PC-9 (cell line): ENCODE data around the gene RPL37A. TPM values are rescaled to one million over a fixed set of nuclear protein-coding genes. Genes with fewer than 3 reads are reported as not detected.

Experiments used
- BruUV-seq: library from RNA; stranded (reverse); fragments of 400-500 nt; replicated peaks from 2 replicates; lab custom pipeline; 2021; lab: Mats Ljungman, UMichigan
- CTCF ChIA-PET: fragments of 300-600 bp; sonication (Branson Sonifier 250); formaldehyde crosslinking; loops from one replicate; lab custom pipeline; 2022; ENCODE audit warnings: antibody characterized with exemption; lab: Charles Lee
- POLR2A ChIA-PET: fragments of 300-600 bp; sonication (Branson Sonifier 250); formaldehyde crosslinking; loops from one replicate; lab custom pipeline; 2022; ENCODE audit warnings: antibody characterized with exemption; ENCODE audit not compliant: unreplicated experiment; lab: Charles Lee
- DNase-seq, 2 experiments: peaks; one replicate each; pipeline versions ENCODE4 v3.0.0 to v3.0.0-alpha.2; 2015 to 2022; ENCODE audit warnings: mixed read lengths in 1 of 2
- H2AFZ ChIP-seq: fragments of 200-600 bp; sonication (generic); 2 replicates; pipeline ENCODE4 v1.8.1; 2017; ENCODE audit warnings: antibody characterized with exemption
- H3F3A ChIP-seq: fragments of 200-600 bp; sonication (generic); 2 replicates; pipeline ENCODE4 v1.8.1; 2017; ENCODE audit warnings: antibody characterized with exemption, mild to moderate bottlenecking, low read depth; ENCODE audit not compliant: insufficient read depth
- H3K27ac ChIP-seq: fragments of 200-600 bp; sonication (generic); 2 replicates; pipeline ENCODE4 v1.6.1; 2016; ENCODE audit warnings: mixed run types
- H3K27me3 ChIP-seq: fragments of 200-600 bp; sonication (generic); 2 replicates; pipeline ENCODE4 v1.6.1; 2016; ENCODE audit warnings: low read depth, mixed run types; ENCODE audit not compliant: insufficient read depth
- H3K36me3 ChIP-seq: fragments of 200-600 bp; sonication (generic); 2 replicates; pipeline ENCODE4 v1.6.1; 2016; ENCODE audit warnings: low read depth, mixed run types
- H3K4me1 ChIP-seq: fragments of 200-600 bp; sonication (generic); replicated peaks from 2 replicates; pipeline ENCODE4 v1.6.1; 2016; ENCODE audit warnings: mixed run types; ENCODE audit not compliant: insufficient read depth
- H3K4me2 ChIP-seq: fragments of 200-600 bp; sonication (generic); 2 replicates; pipeline ENCODE4 v1.6.1; 2017; ENCODE audit warnings: mixed run types
- H3K4me3 ChIP-seq: fragments of 200-600 bp; sonication (generic); 2 replicates; pipeline ENCODE4 v1.6.1; 2016; ENCODE audit warnings: mixed run types
- H3K79me2 ChIP-seq: fragments of 200-600 bp; sonication (generic); 2 replicates; pipeline ENCODE4 v1.6.1; 2017; ENCODE audit warnings: low read depth, mixed run types
- H3K9me2 ChIP-seq: fragments of 200-600 bp; sonication (generic); 2 replicates; pipeline ENCODE4 v1.8.1; 2017; ENCODE audit warnings: mild to moderate bottlenecking; ENCODE audit not compliant: insufficient read depth
- H3K9me3 ChIP-seq: fragments of 200-600 bp; sonication (generic); 2 replicates; pipeline ENCODE4 v1.8.1; 2016; ENCODE audit warnings: low read depth; ENCODE audit not compliant: insufficient read depth
- H4K20me1 ChIP-seq: fragments of 200-600 bp; sonication (generic); 2 replicates; pipeline ENCODE4 v1.8.1; 2017; ENCODE audit not compliant: insufficient read depth
- EZH2 ChIP-seq: fragments of 200-600 bp; sonication (generic); IDR thresholded peaks from 2 replicates; pipeline ENCODE4 v1.8.0; 2017; ENCODE audit warnings: antibody characterized with exemption, low read depth
- intact Hi-C: fragments of 100-400 bp; cut with micrococcal nuclease; formaldehyde crosslinking; loops from one replicate; pipeline ENCODE4 v1.10.0; 2022; ENCODE audit not compliant: unreplicated experiment
- total RNA-seq: library from RNA; stranded (reverse); gene quantifications from 2 replicates; pipeline ENCODE4 v1.2.3, GENCODE V29; 2021
- TF ChIP-seq, protein P1 (sequence below): fragments of 200-600 bp; sonication (generic); conservative IDR thresholded peaks from 2 replicates; pipeline ENCODE4 v1.6.1; 2017; ENCODE audit warnings: mixed run types, antibody characterized with exemption, mild to moderate bottlenecking, moderate library complexity

Gene RPL37A
- total RNA-seq, 1 experiment from 2014 or later, result 2,248 TPM

DNA sequence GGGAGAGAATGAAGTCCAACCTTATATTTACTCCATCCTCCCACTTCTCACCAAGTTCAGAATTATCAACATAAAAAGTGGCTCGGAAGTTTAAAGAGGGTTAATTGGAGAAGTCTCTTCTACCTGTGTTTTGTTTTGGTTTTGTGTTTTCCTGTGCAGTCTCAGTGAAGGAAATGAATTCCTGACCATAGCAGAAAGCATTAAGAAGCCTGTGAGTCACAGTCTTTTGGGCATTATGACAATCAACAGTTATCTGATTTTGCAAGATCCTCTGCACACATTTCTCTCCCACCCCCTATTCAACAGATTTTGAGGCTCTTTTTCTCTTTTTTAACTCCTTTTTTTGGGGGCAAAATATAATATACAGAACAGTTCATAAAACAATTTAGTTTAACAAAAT lies 8.6 kb upstream of the RPL37A start:
- Histone ChIP-seq H3K4me2 (peak overlapping the region; percentile 58), H2AFZ (no peak overlapping the region), H3K4me3 (no peak overlapping the region), H3K4me1 (peaks cover 12% of the 10 kb centered on the region), H3K79me2 (no peaks in the 10 kb centered on the region), H3K9me2 (no peaks in the 10 kb centered on the region), H3F3A (peaks cover 6% of the 10 kb centered on the region), H3K27ac (peak overlapping the region; percentile 52), H4K20me1 (no peaks in the 10 kb centered on the region), H3K27me3 (no peaks in the 10 kb centered on the region), H3K9me3 (no peaks in the 10 kb centered on the region), H3K36me3 (no peaks in the 10 kb centered on the region)
- POLR2A ChIA-PET, result no interaction called here
- BruUV-seq, result no TSS peak
- DNase-seq, result peak in 1 of 2 experiments; percentile 61
- CTCF ChIA-PET, result no interaction called here
- intact Hi-C loops, result loop anchor here (10.0 kb wide), 1 partner anchor 275 kb away; no protein-coding TSS in a partner anchor
- TF ChIP-seq EZH2, result no peak
- TF ChIP-seq, protein P1, sequence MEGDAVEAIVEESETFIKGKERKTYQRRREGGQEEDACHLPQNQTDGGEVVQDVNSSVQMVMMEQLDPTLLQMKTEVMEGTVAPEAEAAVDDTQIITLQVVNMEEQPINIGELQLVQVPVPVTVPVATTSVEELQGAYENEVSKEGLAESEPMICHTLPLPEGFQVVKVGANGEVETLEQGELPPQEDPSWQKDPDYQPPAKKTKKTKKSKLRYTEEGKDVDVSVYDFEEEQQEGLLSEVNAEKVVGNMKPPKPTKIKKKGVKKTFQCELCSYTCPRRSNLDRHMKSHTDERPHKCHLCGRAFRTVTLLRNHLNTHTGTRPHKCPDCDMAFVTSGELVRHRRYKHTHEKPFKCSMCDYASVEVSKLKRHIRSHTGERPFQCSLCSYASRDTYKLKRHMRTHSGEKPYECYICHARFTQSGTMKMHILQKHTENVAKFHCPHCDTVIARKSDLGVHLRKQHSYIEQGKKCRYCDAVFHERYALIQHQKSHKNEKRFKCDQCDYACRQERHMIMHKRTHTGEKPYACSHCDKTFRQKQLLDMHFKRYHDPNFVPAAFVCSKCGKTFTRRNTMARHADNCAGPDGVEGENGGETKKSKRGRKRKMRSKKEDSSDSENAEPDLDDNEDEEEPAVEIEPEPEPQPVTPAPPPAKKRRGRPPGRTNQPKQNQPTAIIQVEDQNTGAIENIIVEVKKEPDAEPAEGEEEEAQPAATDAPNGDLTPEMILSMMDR, result no peak

DNA sequence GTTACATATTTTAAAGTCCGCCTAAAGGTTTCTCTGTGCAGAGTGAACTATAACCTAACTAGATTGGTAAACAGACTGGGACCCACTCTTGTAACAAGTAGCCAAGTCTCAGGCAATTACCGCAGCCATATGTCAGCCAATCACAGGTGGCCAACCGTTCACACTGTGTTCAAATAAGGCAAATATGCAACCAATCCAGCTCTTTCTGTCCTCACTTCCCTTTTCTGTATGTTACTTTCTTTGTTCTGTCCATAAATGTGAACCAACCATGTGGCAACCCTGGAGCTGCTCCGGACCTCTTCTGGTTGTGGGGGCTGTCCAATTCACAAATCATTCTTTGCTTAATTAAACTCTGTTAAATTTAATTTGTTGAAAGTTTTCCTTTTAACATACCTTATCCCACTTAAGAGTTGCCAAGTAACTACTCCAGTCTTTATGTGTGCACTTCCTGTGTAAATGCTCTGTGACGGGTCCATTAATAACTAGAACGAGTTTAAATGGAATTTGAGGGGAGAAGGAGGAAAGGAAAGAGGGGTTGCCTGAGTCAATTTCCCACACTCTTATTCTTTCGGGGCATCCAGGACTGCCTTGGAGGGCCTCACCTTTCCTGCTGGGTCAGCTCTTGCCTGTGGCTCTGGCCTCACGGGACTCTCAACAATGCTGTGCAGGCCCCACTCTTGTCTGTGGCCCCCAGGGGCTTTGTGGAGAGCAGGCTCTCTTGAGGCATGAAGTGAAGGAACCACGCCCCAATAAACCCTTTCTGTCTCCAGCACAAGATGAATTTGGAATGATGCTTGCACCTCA lies 6.6 kb upstream of the RPL37A start:
- intact Hi-C loops, result loop anchor here (10.0 kb wide), 1 partner anchor 277 kb away; no protein-coding TSS in a partner anchor
- H3K27ac ChIP-seq, result no peak overlapping the region
- BruUV-seq, result no TSS peak

DNA sequence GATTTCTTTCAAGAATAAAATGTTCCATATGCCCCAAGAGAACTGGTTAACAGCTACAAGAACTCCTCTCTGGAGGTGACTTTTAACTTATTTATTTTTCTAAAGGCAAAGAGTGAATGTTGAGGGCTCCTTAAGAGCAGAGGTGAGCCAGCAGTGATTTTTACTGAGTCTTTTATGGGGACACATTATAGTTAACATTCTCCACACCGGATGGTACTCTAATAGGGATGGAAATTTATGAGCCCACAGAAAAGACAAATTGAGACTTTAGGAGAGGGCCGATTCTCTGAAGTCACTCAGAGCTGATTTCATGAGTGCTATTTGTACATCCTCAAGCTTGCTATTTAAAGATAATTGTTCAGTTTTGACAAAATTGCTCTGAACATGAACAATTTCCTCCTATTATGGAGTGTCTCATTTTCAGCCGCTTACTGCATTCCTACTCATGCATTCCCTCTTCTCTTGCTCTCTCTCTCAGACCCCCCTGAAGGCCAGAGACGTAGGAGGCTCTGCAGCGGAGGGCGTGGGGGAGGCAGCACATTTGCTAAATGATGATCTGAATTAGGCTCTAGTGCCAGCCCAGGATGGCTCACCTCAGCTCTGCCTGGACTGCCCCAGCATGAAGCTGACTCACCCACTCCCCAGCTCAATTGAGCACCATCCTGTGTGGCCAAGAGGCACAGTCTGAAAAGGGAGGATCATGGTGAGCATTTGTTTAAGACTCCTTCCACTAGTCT lies 5.9 kb upstream of the RPL37A start:
- no peak for TF ChIP-seq EZH2
- CTCF ChIA-PET, result no interaction called here

More for the DNA sequence above, 6.6 kb upstream of the RPL37A start:
- no peak overlapping the region for H3K4me2 ChIP-seq
- no peak for TF ChIP-seq EZH2
- TF ChIP-seq, protein P1, result no peak
- no peaks in the 10 kb centered on the region for H3K36me3 ChIP-seq
- ChIA-PET POLR2A (no interaction called here), CTCF (no interaction called here)
- DNase-seq, result no peak
- peaks cover 12% of the 10 kb centered on the region for H3K4me1 ChIP-seq
- H4K20me1 ChIP-seq, result no peaks in the 10 kb centered on the region
- H3F3A ChIP-seq, result peaks cover 6% of the 10 kb centered on the region
- H3K27me3 ChIP-seq, result no peaks in the 10 kb centered on the region
- H3K9me3 ChIP-seq, result no peaks in the 10 kb centered on the region
- no peaks in the 10 kb centered on the region for H3K9me2 ChIP-seq
- no peak overlapping the region for H3K4me3 ChIP-seq
- no peak overlapping the region for H2AFZ ChIP-seq
- no peaks in the 10 kb centered on the region for H3K79me2 ChIP-seq

More for the DNA sequence above, 5.9 kb upstream of the RPL37A start:
- peaks cover 14% of the 10 kb centered on the region for H3K4me1 ChIP-seq
- DNase-seq, result no peak
- H4K20me1 ChIP-seq, result no peaks in the 10 kb centered on the region
- no peaks in the 10 kb centered on the region for H3K9me2 ChIP-seq
- no peak overlapping the region for H2AFZ ChIP-seq
- no peak overlapping the region for H3K27ac ChIP-seq
- H3K27me3 ChIP-seq, result no peaks in the 10 kb centered on the region
- intact Hi-C loops, result loop anchor here (10.0 kb wide), 1 partner anchor 278 kb away; no protein-coding TSS in a partner anchor
- POLR2A ChIA-PET, result no interaction called here
- H3K79me2 ChIP-seq, result peaks cover 2% of the 10 kb centered on the region
- H3K9me3 ChIP-seq, result no peaks in the 10 kb centered on the region
- no peaks in the 10 kb centered on the region for H3K36me3 ChIP-seq
- no TSS peak for BruUV-seq
- no peak overlapping the region for H3K4me2 ChIP-seq
- no peak overlapping the region for H3K4me3 ChIP-seq
- H3F3A ChIP-seq, result peaks cover 6% of the 10 kb centered on the region
